T-helper 17 cell (primary cell): ENCODE results near the gene ARSG. TPM values are rescaled to one million over a fixed set of nuclear protein-coding genes. Genes with fewer than 3 reads are reported as not detected.
"Not testable (repeated sequence)": the region's sequence is repeated elsewhere in the genome, so short reads cannot be mapped to it uniquely, and the experiment has no call there.

Experiments used
- ATAC-seq: fragments of 150-1000 bp; cut with Tn5 transposase; 2 replicates; pipeline ENCODE4 v1.10.0; 2021; ENCODE audit warnings: mild to moderate bottlenecking, moderate library complexity
- DNase-seq, 3 donors: peaks; one replicate each; pipeline versions ENCODE4 v3.0.0 to v3.0.0-alpha.2; 2020 to 2021
- H3K9me3 ChIP-seq: one replicate; pipeline ENCODE4 v1.7.0; 2013; ENCODE audit warnings: low read length, mild to moderate bottlenecking; ENCODE audit not compliant: control insufficient read depth, poor library complexity, severe bottlenecking
- H3K27ac Mint-ChIP-seq: one replicate; pipeline ENCODE4 v1.8.0; 2022; ENCODE audit warnings: mild to moderate bottlenecking, moderate library complexity, mixed read lengths
- H3K27me3 Mint-ChIP-seq: one replicate; pipeline ENCODE4 v1.8.0; 2022; ENCODE audit warnings: mixed read lengths
- H3K36me3 Mint-ChIP-seq: one replicate; pipeline ENCODE4 v1.8.0; 2022; ENCODE audit warnings: low read depth, mixed read lengths
- H3K4me1 Mint-ChIP-seq: one replicate; pipeline ENCODE4 v1.8.0; 2022; ENCODE audit warnings: mild to moderate bottlenecking, mixed read lengths
- H3K4me3 Mint-ChIP-seq: one replicate; pipeline ENCODE4 v1.8.0; 2022; ENCODE audit warnings: mild to moderate bottlenecking, moderate library complexity, mixed read lengths
- total RNA-seq, 4 donors: library from RNA in 2 of 4; stranded (reverse) in 2 of 4; gene quantifications; one replicate each; pipeline ENCODE4 v1.2.3 and lab custom pipeline; 2022 to 2026

Gene ARSG
- total RNA-seq, 2 donors from 2014 or later, result 17.2 to 22.4 TPM

DNA sequence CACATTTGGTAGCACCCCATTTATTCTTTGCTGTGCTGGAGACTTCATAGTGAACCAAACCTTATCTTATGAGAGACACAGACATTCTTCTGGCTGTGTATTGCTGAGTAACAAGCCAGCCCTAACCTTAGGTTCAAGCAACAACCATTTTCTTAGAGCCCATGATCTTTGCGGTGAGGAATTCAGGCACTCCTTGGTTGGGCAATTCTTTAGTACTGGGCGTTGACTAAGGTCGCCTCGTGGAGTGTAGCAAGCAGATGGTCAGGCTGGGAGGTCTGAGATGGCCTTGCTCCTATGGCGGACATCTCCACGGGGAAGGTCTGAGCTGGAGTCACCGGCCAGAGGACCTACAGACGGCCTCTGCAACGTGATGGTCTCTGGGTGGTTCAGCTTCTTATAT is 43.1 kb downstream of the ARSG start:
- Mint-ChIP-seq H3K27me3 (no peaks in the 10 kb centered on the region), H3K4me3 (no peak overlapping the region)

GRCh38 chr17:68341482-68341881 is 50.2 kb downstream of the ARSG start:
- H3K36me3 Mint-ChIP-seq, result no peaks in the 10 kb centered on the region
- H3K9me3 ChIP-seq, result no peaks in the 10 kb centered on the region
- H3K4me1 Mint-ChIP-seq, result peaks cover 46% of the 10 kb centered on the region
- no peak overlapping the region for H3K4me3 Mint-ChIP-seq
- no peaks in the 10 kb centered on the region for H3K27me3 Mint-ChIP-seq
- no peak for DNase-seq
- peak overlapping the region; percentile 60 for H3K27ac Mint-ChIP-seq
- ATAC-seq, result no peak

More for the DNA sequence above, 43.1 kb downstream of the ARSG start:
- H3K36me3 Mint-ChIP-seq, result no peaks in the 10 kb centered on the region
- peaks cover 15% of the 10 kb centered on the region for H3K4me1 Mint-ChIP-seq
- ATAC-seq (no peak), DNase-seq (no peak)
- H3K9me3 ChIP-seq, result no peaks in the 10 kb centered on the region
- H3K27ac Mint-ChIP-seq, result no peak overlapping the region

- ATAC-seq (peak; percentile 3), DNase-seq (no peak)
- Mint-ChIP-seq H3K4me3 (peak overlapping the region; percentile 58), H3K4me1 (peaks cover 59% of the 10 kb centered on the region), H3K27me3 (no peaks in the 10 kb centered on the region), H3K27ac (peak overlapping the region; percentile 96), H3K36me3 (no peaks in the 10 kb centered on the region)
- no peaks in the 10 kb centered on the region for H3K9me3 ChIP-seq
Measured at GRCh38 chr17:68343976-68344375, 52.7 kb downstream of the ARSG start.

- Mint-ChIP-seq H3K27me3 (no peaks in the 10 kb centered on the region), H3K4me3 (peak overlapping the region; percentile 58), H3K4me1 (peaks cover 63% of the 10 kb centered on the region), H3K27ac (peak overlapping the region; percentile 96), H3K36me3 (no peaks in the 10 kb centered on the region)
- peak; percentile 16 to 31 (median 27) for DNase-seq
- no peaks in the 10 kb centered on the region for H3K9me3 ChIP-seq
- peak; percentile 80 for ATAC-seq
Measured at GRCh38 chr17:68344701-68345136, 53.4 kb downstream of the ARSG start.

DNA sequence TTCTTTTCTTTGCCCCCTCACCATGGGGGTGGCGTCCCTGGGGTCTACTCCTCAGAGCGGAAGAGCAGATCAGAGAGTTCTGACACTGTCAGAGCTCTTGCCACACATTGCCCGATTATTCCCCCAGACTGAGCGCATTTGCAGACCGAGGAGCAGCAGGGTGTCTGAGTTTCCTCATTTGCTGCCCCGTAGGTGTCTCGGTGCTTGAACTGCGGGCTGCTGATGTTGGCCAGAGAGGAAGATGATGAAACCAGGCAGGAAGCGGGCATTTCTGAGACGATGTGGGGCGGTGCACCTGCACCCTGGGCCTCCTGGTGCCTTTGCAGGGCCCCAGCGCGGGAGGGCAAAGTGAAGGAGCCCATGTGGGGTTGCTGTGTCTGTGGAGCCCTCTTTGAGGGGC is 55.2 kb downstream of the ARSG start:
- ATAC-seq, result peak; percentile 76
- Mint-ChIP-seq H3K4me1 (peaks cover 65% of the 10 kb centered on the region), H3K4me3 (peak overlapping the region; percentile 94), H3K36me3 (no peaks in the 10 kb centered on the region), H3K27me3 (no peaks in the 10 kb centered on the region), H3K27ac (peak overlapping the region; percentile 96)
- H3K9me3 ChIP-seq, result no peaks in the 10 kb centered on the region
- peak; percentile 22 to 33 (median 24) for DNase-seq

GRCh38 chr17:68347380-68347779 is 56.1 kb downstream of the ARSG start:
- H3K4me3 Mint-ChIP-seq, result peak overlapping the region; percentile 94
- ATAC-seq (no peak), DNase-seq (no peak)
- H3K27me3 Mint-ChIP-seq, result no peaks in the 10 kb centered on the region
- peaks cover 70% of the 10 kb centered on the region for H3K4me1 Mint-ChIP-seq
- H3K27ac Mint-ChIP-seq, result peak overlapping the region; percentile 96
- H3K36me3 Mint-ChIP-seq, result no peaks in the 10 kb centered on the region
- H3K9me3 ChIP-seq, result no peaks in the 10 kb centered on the region

DNA sequence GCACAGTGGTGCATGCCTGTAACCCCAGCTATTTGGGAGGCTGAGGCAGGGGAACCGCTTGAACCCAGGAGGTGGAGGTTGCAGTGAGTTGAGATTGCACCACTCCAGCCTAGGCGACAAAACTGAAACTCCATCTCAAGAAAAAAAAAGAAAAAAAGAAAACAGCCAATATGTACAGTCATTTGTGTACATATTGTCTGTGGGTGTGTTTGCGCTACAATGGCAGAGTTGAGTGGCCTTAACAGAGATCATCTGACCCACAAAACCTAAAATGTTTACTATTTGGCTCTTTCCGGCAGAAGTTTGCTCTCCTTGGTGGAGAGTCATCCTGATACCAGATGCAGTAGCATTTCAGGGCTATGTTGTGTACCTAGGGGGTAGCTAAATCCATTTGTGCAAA is 57.9 kb downstream of the ARSG start:
- Mint-ChIP-seq H3K36me3 (no peaks in the 10 kb centered on the region), H3K4me1 (peaks cover 70% of the 10 kb centered on the region), H3K27me3 (no peaks in the 10 kb centered on the region), H3K4me3 (peak overlapping the region; percentile 55), H3K27ac (peak overlapping the region; percentile 86)
- H3K9me3 ChIP-seq, result no peaks in the 10 kb centered on the region
- DNase-seq (no peak), ATAC-seq (no peak)

GRCh38 chr17:68351395-68351794 is 60.1 kb downstream of the ARSG start:
- H3K27ac Mint-ChIP-seq, result no peak overlapping the region
- H3K36me3 Mint-ChIP-seq, result no peaks in the 10 kb centered on the region
- no peaks in the 10 kb centered on the region for H3K27me3 Mint-ChIP-seq
- H3K4me3 Mint-ChIP-seq, result no peak overlapping the region
- peaks cover 63% of the 10 kb centered on the region for H3K4me1 Mint-ChIP-seq
- ATAC-seq (no peak), DNase-seq (no peak)
- no peaks in the 10 kb centered on the region for H3K9me3 ChIP-seq

GRCh38 chr17:68352041-68352440 is 60.7 kb downstream of the ARSG start:
- no peaks in the 10 kb centered on the region for H3K27me3 Mint-ChIP-seq
- peak overlapping the region; percentile 60 for H3K4me3 Mint-ChIP-seq
- peaks cover 63% of the 10 kb centered on the region for H3K4me1 Mint-ChIP-seq
- no peaks in the 10 kb centered on the region for H3K36me3 Mint-ChIP-seq
- H3K27ac Mint-ChIP-seq, result peak overlapping the region; percentile 81
- DNase-seq, result no peak
- no peak for ATAC-seq
- H3K9me3 ChIP-seq, result no peaks in the 10 kb centered on the region

DNA sequence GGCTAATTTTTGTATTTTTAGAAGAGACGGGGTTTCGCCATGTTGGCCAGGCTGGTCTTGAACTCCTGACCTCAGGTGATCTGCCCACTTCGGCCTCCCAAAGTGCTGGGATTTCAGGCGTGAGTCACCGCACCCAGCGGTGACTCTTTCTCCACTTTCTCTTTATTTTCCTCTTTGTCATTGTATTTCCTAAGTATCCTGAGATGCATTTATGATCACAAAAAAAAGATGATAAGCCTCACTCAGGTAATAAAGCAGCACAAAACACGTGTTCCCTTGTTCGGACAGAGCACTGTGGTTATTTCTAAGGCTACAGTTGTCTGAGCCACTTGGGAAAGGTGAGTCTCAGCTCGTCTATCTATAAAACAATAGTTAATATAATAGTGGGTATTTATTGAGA is 61.4 kb downstream of the ARSG start:
- H3K36me3 Mint-ChIP-seq, H3K27me3 Mint-ChIP-seq, ATAC-seq, DNase-seq, H3K9me3 ChIP-seq: not testable (repeated sequence)
- H3K4me3 Mint-ChIP-seq, result peak overlapping the region; percentile 45
- peak overlapping the region; percentile 81 for H3K27ac Mint-ChIP-seq
- H3K4me1 Mint-ChIP-seq, result peaks cover 62% of the 10 kb centered on the region

GRCh38 chr17:68353111-68353521 is 61.8 kb downstream of the ARSG start:
- ATAC-seq, result no peak
- H3K4me3 Mint-ChIP-seq, result peak overlapping the region; percentile 76
- H3K4me1 Mint-ChIP-seq, result peaks cover 58% of the 10 kb centered on the region
- no peaks in the 10 kb centered on the region for H3K27me3 Mint-ChIP-seq
- H3K9me3 ChIP-seq, result no peaks in the 10 kb centered on the region
- DNase-seq, result no peak
- no peaks in the 10 kb centered on the region for H3K36me3 Mint-ChIP-seq
- H3K27ac Mint-ChIP-seq, result peak overlapping the region; percentile 81

GRCh38 chr17:68354311-68354710 is 63.0 kb downstream of the ARSG start:
- Mint-ChIP-seq H3K27ac (peak overlapping the region; percentile 73), H3K4me1 (peaks cover 53% of the 10 kb centered on the region), H3K4me3 (peak overlapping the region; percentile 7)
- ATAC-seq, DNase-seq, H3K36me3 Mint-ChIP-seq, H3K9me3 ChIP-seq, H3K27me3 Mint-ChIP-seq: not testable (repeated sequence)

DNA sequence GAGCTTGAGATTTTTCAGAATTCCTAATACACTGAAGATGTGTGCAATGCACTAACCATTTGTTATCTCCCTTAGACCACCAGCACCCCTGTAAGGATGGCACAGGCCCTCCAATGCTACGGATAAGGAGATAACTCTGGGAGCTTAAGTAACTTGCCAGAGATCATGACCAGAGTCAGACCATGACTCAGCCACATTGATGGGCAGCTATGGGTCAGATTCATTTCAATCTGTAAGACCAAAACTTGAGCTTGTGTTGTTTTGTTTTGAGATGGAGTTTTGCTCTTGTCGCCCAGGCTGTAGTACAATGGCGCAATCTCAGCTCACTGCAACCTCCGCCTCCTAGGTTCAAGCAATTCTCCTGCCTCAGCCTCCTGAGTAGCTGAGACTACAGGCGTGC is 63.8 kb downstream of the ARSG start:
- peaks cover 47% of the 10 kb centered on the region for H3K4me1 Mint-ChIP-seq
- not testable (repeated sequence) for H3K27me3 Mint-ChIP-seq, H3K36me3 Mint-ChIP-seq, H3K9me3 ChIP-seq, ATAC-seq, DNase-seq, H3K4me3 Mint-ChIP-seq
- H3K27ac Mint-ChIP-seq, result peak overlapping the region; percentile 89

DNA sequence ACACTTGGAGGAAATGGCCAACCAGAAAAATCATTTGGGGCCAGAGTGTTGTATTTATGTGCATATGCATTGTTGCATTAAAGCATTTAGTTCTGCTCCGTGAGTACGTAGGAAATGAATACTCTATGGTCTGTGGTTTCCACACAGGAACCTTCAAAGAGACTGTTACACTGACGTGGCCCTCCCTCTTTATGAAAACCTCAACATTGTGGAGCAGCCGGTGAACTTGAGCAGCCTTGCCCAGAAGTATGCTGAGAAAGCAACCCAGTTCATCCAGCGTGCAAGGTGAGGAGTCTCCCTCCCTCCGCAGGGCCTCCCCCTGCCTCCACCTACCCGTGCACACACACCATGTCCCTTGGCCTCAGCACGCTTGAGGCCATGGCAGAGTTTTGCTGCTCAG is 65.2 kb downstream of the ARSG start:
- Mint-ChIP-seq H3K36me3 (no peaks in the 10 kb centered on the region), H3K4me1 (peaks cover 45% of the 10 kb centered on the region), H3K27ac (peak overlapping the region; percentile 89), H3K27me3 (no peaks in the 10 kb centered on the region), H3K4me3 (peak overlapping the region; percentile 85)
- no peaks in the 10 kb centered on the region for H3K9me3 ChIP-seq
- DNase-seq, result peak; percentile 19 to 51 (median 44)
- ATAC-seq, result peak; percentile 99
